ENCODE data around the gene DNMT1. TPM values are rescaled to one million over a fixed set of nuclear protein-coding genes. Genes with fewer than 3 reads are reported as not detected.

Gene DNMT1
- polyA plus RNA-seq, 4 donors, result 89.1 to 111 (median 105) TPM

Other genes starting within 250 kb of the DNMT1 start
- gene COL5A3, start 184.4 kb downstream of the DNMT1 start, polyA plus RNA-seq (ENCODE audit: insufficient read length in 4 of 4), result 1 to 10 TPM in 1 of 4 donors, under 1 TPM in 3; 0.73 to 3.1 (median 0.85) TPM
- gene RDH8, start 181.5 kb downstream of the DNMT1 start, polyA plus RNA-seq (ENCODE audit: insufficient read length in 4 of 4), result under 1 TPM in 1 of 4 donors, not detected in 3; 0.10 TPM
- gene SHFL, start 108.6 kb downstream of the DNMT1 start, polyA plus RNA-seq (ENCODE audit: insufficient read length in 4 of 4), result 10 to 100 TPM; 24.6 to 28.9 (median 26.1) TPM
- gene ANGPTL6, start 92.3 kb downstream of the DNMT1 start, polyA plus RNA-seq (ENCODE audit: insufficient read length in 4 of 4), result 1 to 10 TPM; 2.3 to 4.8 (median 2.9) TPM
- gene PPAN, start 88.6 kb downstream of the DNMT1 start, polyA plus RNA-seq (ENCODE audit: insufficient read length in 4 of 4), result 10 to 100 TPM; 28.6 to 36.4 (median 32.1) TPM
- gene P2RY11, start 83.3 kb downstream of the DNMT1 start, polyA plus RNA-seq (ENCODE audit: insufficient read length in 4 of 4), result 10 to 100 TPM; 10.4 to 13.9 (median 12.2) TPM
- gene EIF3G, start 75.1 kb downstream of the DNMT1 start, polyA plus RNA-seq (ENCODE audit: insufficient read length in 4 of 4), result 100 to 1,000 TPM; 188 to 215 (median 195) TPM
- 10 to 100 TPM; 11.1 to 12.5 (median 11.8) TPM for gene S1PR2, start 36.4 kb upstream of the DNMT1 start, polyA plus RNA-seq (ENCODE audit: insufficient read length in 4 of 4)
- gene MRPL4, start 57.3 kb upstream of the DNMT1 start, polyA plus RNA-seq (ENCODE audit: insufficient read length in 4 of 4), result 10 to 100 TPM; 38.3 to 57.4 (median 39.5) TPM
- gene ICAM1, start 76.2 kb upstream of the DNMT1 start, polyA plus RNA-seq (ENCODE audit: insufficient read length in 4 of 4), result 1 to 10 TPM; 6.1 to 7.5 (median 6.6) TPM
- gene ICAM4, start 92.0 kb upstream of the DNMT1 start, polyA plus RNA-seq (ENCODE audit: insufficient read length in 4 of 4), result under 1 TPM; 0.17 to 0.57 (median 0.46) TPM
- under 1 TPM; 0.10 to 0.38 (median 0.14) TPM for gene ICAM5, start 95.0 kb upstream of the DNMT1 start, polyA plus RNA-seq (ENCODE audit: insufficient read length in 4 of 4)
- gene ZGLP1, start 114.9 kb upstream of the DNMT1 start, polyA plus RNA-seq (ENCODE audit: insufficient read length in 4 of 4), result 1 to 10 TPM; 4.0 to 6.8 (median 5.1) TPM
- gene FDX2, start 121.1 kb upstream of the DNMT1 start, polyA plus RNA-seq (ENCODE audit: insufficient read length in 4 of 4), result 10 to 100 TPM; 18.6 to 25.9 (median 20.7) TPM
- 10 to 100 TPM; 27.3 to 40.6 (median 31.2) TPM for gene RAVER1, start 138.6 kb upstream of the DNMT1 start, polyA plus RNA-seq (ENCODE audit: insufficient read length in 4 of 4)
- gene ICAM3, start 144.7 kb upstream of the DNMT1 start, polyA plus RNA-seq (ENCODE audit: insufficient read length in 4 of 4), result 10 to 100 TPM in 1 of 4 donors, 1 to 10 TPM in 3; 7.8 to 11.3 (median 8.9) TPM
- 100 to 1,000 TPM; 103 to 130 (median 109) TPM for gene TYK2, start 185.6 kb upstream of the DNMT1 start, polyA plus RNA-seq (ENCODE audit: insufficient read length in 4 of 4)
- 100 to 1,000 TPM; 135 to 170 (median 137) TPM for gene CDC37, start 208.6 kb upstream of the DNMT1 start, polyA plus RNA-seq (ENCODE audit: insufficient read length in 4 of 4)
- gene PDE4A, start 225.6 kb upstream of the DNMT1 start, polyA plus RNA-seq (ENCODE audit: insufficient read length in 4 of 4), result 1 to 10 TPM; 1.7 to 3.4 (median 2.7) TPM